PC-9 (cell line): ENCODE results near the gene DUSP7. TPM values are rescaled to one million over a fixed set of nuclear protein-coding genes. Genes with fewer than 3 reads are reported as not detected.

Experiments used
- BruUV-seq: library from RNA; stranded (reverse); fragments of 400-500 nt; replicated peaks from 2 replicates; lab custom pipeline; 2021; lab: Mats Ljungman, UMichigan
- CTCF ChIA-PET: fragments of 300-600 bp; sonication (Branson Sonifier 250); formaldehyde crosslinking; loops from one replicate; lab custom pipeline; 2022; ENCODE audit warnings: antibody characterized with exemption; lab: Charles Lee
- POLR2A ChIA-PET: fragments of 300-600 bp; sonication (Branson Sonifier 250); formaldehyde crosslinking; loops from one replicate; lab custom pipeline; 2022; ENCODE audit warnings: antibody characterized with exemption; ENCODE audit not compliant: unreplicated experiment; lab: Charles Lee
- DNase-seq, 2 experiments: peaks; one replicate each; pipeline versions ENCODE4 v3.0.0 to v3.0.0-alpha.2; 2015 to 2022; ENCODE audit warnings: mixed read lengths in 1 of 2
- H2AFZ ChIP-seq: fragments of 200-600 bp; sonication (generic); 2 replicates; pipeline ENCODE4 v1.8.1; 2017; ENCODE audit warnings: antibody characterized with exemption
- H3F3A ChIP-seq: fragments of 200-600 bp; sonication (generic); 2 replicates; pipeline ENCODE4 v1.8.1; 2017; ENCODE audit warnings: antibody characterized with exemption, mild to moderate bottlenecking, low read depth; ENCODE audit not compliant: insufficient read depth
- H3K27ac ChIP-seq: fragments of 200-600 bp; sonication (generic); 2 replicates; pipeline ENCODE4 v1.6.1; 2016; ENCODE audit warnings: mixed run types
- H3K27me3 ChIP-seq: fragments of 200-600 bp; sonication (generic); 2 replicates; pipeline ENCODE4 v1.6.1; 2016; ENCODE audit warnings: low read depth, mixed run types; ENCODE audit not compliant: insufficient read depth
- H3K36me3 ChIP-seq: fragments of 200-600 bp; sonication (generic); 2 replicates; pipeline ENCODE4 v1.6.1; 2016; ENCODE audit warnings: low read depth, mixed run types
- H3K4me1 ChIP-seq: fragments of 200-600 bp; sonication (generic); replicated peaks from 2 replicates; pipeline ENCODE4 v1.6.1; 2016; ENCODE audit warnings: mixed run types; ENCODE audit not compliant: insufficient read depth
- H3K4me2 ChIP-seq: fragments of 200-600 bp; sonication (generic); 2 replicates; pipeline ENCODE4 v1.6.1; 2017; ENCODE audit warnings: mixed run types
- H3K4me3 ChIP-seq: fragments of 200-600 bp; sonication (generic); 2 replicates; pipeline ENCODE4 v1.6.1; 2016; ENCODE audit warnings: mixed run types
- H3K79me2 ChIP-seq: fragments of 200-600 bp; sonication (generic); 2 replicates; pipeline ENCODE4 v1.6.1; 2017; ENCODE audit warnings: low read depth, mixed run types
- H3K9me2 ChIP-seq: fragments of 200-600 bp; sonication (generic); 2 replicates; pipeline ENCODE4 v1.8.1; 2017; ENCODE audit warnings: mild to moderate bottlenecking; ENCODE audit not compliant: insufficient read depth
- H3K9me3 ChIP-seq: fragments of 200-600 bp; sonication (generic); 2 replicates; pipeline ENCODE4 v1.8.1; 2016; ENCODE audit warnings: low read depth; ENCODE audit not compliant: insufficient read depth
- H4K20me1 ChIP-seq: fragments of 200-600 bp; sonication (generic); 2 replicates; pipeline ENCODE4 v1.8.1; 2017; ENCODE audit not compliant: insufficient read depth
- EZH2 ChIP-seq: fragments of 200-600 bp; sonication (generic); IDR thresholded peaks from 2 replicates; pipeline ENCODE4 v1.8.0; 2017; ENCODE audit warnings: antibody characterized with exemption, low read depth
- intact Hi-C: fragments of 100-400 bp; cut with micrococcal nuclease; formaldehyde crosslinking; loops from one replicate; pipeline ENCODE4 v1.10.0; 2022; ENCODE audit not compliant: unreplicated experiment
- total RNA-seq: library from RNA; stranded (reverse); gene quantifications from 2 replicates; pipeline ENCODE4 v1.2.3, GENCODE V29; 2021
- TF ChIP-seq, protein P1 (sequence below): fragments of 200-600 bp; sonication (generic); conservative IDR thresholded peaks from 2 replicates; pipeline ENCODE4 v1.6.1; 2017; ENCODE audit warnings: mixed run types, antibody characterized with exemption, mild to moderate bottlenecking, moderate library complexity

Gene DUSP7
- total RNA-seq, 1 experiment from 2014 or later: 9.5 TPM

DNA sequence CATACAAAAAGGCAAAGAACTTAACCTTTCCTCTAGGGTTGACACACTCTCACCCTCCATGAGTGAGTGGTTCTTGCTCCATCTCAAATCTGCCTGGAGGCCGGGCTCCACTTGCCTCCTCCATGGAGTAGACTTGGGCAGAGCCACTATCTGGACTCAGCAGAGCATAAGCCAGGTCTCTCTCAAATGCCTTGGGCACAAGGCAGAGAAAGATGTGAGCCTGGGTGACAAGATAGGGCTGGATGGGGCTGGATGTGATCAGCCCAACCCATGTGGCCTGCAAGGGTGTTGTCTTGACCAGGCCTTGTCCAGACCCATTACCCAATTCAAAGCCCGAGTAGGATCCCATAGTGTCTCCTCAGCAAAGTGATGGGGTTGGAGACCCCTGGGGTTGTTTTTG is 56.5 kb downstream of the DUSP7 start:
- Histone ChIP-seq H3K4me2 (no peak overlapping the region), H4K20me1 (no peaks in the 10 kb centered on the region), H2AFZ (no peak overlapping the region), H3K9me3 (no peaks in the 10 kb centered on the region), H3K4me3 (no peak overlapping the region), H3K27me3 (no peaks in the 10 kb centered on the region), H3K4me1 (peaks cover 15% of the 10 kb centered on the region), H3K79me2 (peaks cover 9% of the 10 kb centered on the region), H3K36me3 (peaks cover 7% of the 10 kb centered on the region), H3F3A (peaks cover 19% of the 10 kb centered on the region), H3K9me2 (no peaks in the 10 kb centered on the region), H3K27ac (no peak overlapping the region)
- intact Hi-C loops: loop anchor here (2.0 to 5.0 kb wide), 2 partner anchors 57 to 277 kb away; partner anchors contain the start of genes DUSP7 and WDR82
- ChIA-PET CTCF (no interaction called here), POLR2A (no interaction called here)
- no peak for TF ChIP-seq EZH2
- TF ChIP-seq, protein P1, sequence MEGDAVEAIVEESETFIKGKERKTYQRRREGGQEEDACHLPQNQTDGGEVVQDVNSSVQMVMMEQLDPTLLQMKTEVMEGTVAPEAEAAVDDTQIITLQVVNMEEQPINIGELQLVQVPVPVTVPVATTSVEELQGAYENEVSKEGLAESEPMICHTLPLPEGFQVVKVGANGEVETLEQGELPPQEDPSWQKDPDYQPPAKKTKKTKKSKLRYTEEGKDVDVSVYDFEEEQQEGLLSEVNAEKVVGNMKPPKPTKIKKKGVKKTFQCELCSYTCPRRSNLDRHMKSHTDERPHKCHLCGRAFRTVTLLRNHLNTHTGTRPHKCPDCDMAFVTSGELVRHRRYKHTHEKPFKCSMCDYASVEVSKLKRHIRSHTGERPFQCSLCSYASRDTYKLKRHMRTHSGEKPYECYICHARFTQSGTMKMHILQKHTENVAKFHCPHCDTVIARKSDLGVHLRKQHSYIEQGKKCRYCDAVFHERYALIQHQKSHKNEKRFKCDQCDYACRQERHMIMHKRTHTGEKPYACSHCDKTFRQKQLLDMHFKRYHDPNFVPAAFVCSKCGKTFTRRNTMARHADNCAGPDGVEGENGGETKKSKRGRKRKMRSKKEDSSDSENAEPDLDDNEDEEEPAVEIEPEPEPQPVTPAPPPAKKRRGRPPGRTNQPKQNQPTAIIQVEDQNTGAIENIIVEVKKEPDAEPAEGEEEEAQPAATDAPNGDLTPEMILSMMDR: no peak
- no peak for DNase-seq
- BruUV-seq: no TSS peak

Other genes with a start within 250 kb of the DUSP7 start
- not detected in 2 replicates for gene IQCF2, start 195.0 kb downstream of the DUSP7 start, total RNA-seq
- not detected in 2 replicates for gene IQCF5, start 181.0 kb downstream of the DUSP7 start, total RNA-seq
- not detected in 2 replicates for gene IQCF1, start 153.2 kb downstream of the DUSP7 start, total RNA-seq
- gene RRP9, start 114.7 kb downstream of the DUSP7 start, total RNA-seq: 23.4 and 23.9 TPM in 2 replicates
- gene PARP3, start 114.2 kb downstream of the DUSP7 start, total RNA-seq: 24.4 and 33.8 TPM in 2 replicates
- gene GPR62, start 101.2 kb downstream of the DUSP7 start, total RNA-seq: not detected in 2 replicates
- gene PCBP4, start 89.1 kb downstream of the DUSP7 start, total RNA-seq: 14.7 and 17.9 TPM in 2 replicates
- 63.2 and 64.4 TPM in 2 replicates for gene ABHD14B, start 82.5 kb downstream of the DUSP7 start, total RNA-seq
- gene ABHD14A, start 81.5 kb downstream of the DUSP7 start, total RNA-seq: 7.1 and 9.9 TPM in 2 replicates
- 52.2 and 63.3 TPM in 2 replicates for gene ACY1, start 73.0 kb downstream of the DUSP7 start, total RNA-seq
- gene RPL29, start 60.7 kb downstream of the DUSP7 start, total RNA-seq: 942 and 1,278 TPM in 2 replicates
- 28.8 and 35.0 TPM in 2 replicates for gene POC1A, start 97.9 kb upstream of the DUSP7 start, total RNA-seq
- 61.9 and 71.2 TPM in 2 replicates for gene ALAS1, start 141.6 kb upstream of the DUSP7 start, total RNA-seq
- 0.30 and 0.44 TPM in 2 replicates for gene TLR9, start 169.1 kb upstream of the DUSP7 start, total RNA-seq
- 102 and 115 TPM in 2 replicates for gene TWF2, start 182.6 kb upstream of the DUSP7 start, total RNA-seq
- 16.2 TPM in 2 replicates for gene PPM1M, start 189.2 kb upstream of the DUSP7 start, total RNA-seq
- 34.2 and 44.5 TPM in 2 replicates for gene WDR82, start 222.1 kb upstream of the DUSP7 start, total RNA-seq
- 8.9 and 11.1 TPM in 2 replicates for gene GLYCTK, start 231.3 kb upstream of the DUSP7 start, total RNA-seq